NCI-H2029 (cell line): ENCODE data around the gene CPNE6.

Experiments used
- DNase-seq: peaks from one replicate; lab custom pipeline; 2025; lab: John Stamatoyannopoulos, UW

CPNE6 gene

DNA sequence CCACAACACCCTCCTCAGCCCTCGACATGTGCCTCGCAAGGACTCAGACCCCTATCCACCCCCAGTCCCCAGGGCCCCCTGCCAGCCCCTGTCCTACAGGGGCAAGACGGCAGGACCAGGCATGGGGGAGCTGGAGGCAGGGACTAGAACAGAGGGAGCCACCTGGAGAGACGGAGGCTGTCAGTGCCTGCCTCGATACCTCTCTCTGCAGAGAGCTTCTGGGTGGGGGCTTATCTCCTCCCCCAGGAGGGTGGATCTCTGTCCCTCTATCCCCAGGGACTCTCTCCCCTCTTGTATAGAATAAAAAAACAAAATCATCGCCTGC, 2.0 kb upstream of the CPNE6 start:
- DNase-seq = no peak

DNA sequence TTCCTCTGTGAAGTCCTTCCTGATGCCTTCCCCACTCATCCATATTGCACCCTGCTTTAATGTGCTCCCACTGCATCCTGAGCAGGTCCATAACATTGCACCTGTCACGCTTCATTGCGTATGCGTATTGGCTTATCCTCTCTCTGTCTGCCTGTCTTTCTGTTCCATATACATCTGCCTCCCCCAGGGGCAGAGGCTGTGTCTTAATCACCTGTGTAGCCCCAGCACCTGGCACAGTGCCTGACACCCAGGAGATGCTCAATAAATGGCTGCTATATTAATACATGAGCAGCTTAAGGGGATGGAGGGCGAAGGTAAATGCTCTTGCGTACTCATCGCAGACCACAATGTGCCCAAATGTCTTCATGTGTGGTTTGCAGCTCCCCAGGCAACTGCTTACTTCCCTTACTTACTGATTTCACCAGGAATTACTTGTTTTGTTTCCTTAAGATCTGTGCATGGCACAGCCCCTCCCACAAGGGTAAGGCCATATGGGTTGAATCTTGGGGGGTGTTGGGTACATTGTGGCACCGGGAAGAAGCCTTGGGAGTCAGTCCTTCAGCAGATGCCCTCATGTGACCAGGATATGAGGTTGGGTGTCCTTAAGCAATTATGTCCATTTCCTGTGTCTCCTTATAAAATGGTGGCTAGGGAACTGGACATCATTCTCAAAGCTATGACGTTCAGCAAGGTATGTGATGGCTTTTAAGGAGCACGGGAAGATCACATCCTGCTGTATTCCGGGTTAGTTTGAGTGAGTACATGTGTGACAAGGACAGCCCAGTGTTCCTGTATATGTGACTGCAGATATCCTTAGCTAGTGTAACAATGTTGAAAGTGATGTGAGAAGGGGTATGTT, 848 bp upstream of the CPNE6 start:
- DNase-seq = no peak

DNA sequence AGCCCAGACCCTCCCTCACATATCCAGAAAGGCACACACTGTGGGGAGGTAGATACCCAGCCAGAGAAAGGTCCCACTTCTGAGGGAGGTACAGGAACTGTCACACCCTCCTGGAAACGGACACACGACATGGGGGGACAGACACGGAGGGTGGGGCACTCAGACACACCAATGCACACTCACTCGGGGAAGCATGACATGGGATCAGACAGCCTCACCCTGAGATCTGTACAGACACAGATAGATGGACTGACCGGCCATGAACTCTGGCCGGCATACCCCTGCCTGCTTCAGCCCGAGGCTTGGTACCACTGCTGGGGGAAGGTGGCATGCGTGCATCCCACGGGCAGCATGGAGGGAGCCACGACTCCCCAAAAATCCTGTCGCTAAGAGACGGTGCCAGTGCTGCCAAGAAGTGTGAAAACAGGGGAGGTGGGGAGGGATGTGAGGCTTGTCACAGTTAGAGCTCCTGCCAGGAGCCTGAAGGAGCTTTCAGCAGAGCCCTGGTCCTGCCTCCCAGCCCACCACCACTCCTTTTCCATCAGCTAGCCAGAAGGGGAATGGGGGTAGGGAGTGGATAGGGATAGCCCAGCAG, 571 bp downstream of the CPNE6 start:
- no peak for DNase-seq

DNA sequence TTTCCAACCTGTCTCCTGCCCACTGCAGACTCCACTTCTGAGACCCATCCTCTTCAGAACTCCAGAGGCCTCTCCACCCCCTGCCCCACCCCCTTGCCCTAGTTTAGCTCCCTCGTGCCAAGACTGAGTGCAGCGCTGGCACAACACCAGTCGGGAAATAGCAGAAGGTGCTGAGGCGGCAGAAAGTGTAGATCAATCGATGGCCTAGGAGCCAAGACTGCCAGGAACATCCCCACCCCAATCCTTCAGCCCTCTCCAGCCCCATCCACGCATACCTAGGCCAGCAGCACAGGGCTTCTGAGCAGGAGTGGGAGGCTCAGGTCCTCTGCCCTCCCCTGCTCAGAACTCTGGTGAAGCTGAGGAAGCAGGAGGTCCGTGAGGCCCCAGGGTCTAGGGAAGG, 1.1 kb downstream of the CPNE6 start:
- DNase-seq = no peak

DNA sequence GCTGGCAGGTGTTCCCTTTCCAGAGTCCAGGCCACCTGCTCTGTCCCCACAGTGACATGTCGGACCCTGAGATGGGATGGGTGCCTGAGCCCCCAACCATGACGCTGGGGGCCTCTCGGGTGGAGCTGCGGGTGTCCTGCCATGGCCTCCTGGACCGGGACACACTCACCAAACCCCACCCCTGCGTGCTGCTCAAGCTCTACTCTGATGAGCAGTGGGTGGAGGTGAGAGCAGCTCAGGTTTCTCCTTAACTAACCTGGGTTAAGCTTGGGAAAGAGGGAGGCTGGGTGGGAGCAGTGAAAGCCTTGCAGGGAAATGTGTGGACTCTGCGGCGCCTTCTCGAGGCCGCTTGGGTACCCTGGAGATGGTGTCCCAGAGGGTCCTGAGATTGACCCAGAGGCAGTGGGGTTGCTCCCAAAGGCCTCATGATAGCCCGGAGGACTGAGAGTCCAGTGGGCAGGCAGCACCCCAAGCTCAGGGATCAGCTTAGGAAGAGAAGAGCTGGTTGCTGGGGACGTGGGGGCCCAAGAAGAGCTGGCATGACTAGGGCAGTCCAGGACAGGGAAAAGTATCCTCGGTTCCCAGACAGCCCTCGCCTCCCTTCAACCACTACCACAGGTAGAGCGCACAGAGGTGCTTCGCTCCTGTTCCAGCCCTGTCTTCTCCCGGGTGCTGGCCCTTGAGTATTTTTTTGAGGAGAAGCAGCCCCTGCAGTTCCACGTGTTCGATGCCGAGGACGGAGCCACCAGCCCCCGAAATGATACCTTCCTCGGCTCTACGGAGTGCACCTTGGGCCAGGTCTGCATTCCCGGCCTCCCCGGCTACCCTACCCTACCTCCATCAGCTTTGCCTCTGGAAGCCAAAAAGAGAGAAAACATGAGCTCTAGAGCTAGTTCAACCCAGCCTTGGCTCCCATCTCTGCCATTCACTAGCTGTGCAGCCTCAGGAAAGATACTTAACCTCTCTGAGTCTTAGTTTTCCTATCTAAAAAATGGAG, 1.8 kb downstream of the CPNE6 start:
- no peak for DNase-seq

DNA sequence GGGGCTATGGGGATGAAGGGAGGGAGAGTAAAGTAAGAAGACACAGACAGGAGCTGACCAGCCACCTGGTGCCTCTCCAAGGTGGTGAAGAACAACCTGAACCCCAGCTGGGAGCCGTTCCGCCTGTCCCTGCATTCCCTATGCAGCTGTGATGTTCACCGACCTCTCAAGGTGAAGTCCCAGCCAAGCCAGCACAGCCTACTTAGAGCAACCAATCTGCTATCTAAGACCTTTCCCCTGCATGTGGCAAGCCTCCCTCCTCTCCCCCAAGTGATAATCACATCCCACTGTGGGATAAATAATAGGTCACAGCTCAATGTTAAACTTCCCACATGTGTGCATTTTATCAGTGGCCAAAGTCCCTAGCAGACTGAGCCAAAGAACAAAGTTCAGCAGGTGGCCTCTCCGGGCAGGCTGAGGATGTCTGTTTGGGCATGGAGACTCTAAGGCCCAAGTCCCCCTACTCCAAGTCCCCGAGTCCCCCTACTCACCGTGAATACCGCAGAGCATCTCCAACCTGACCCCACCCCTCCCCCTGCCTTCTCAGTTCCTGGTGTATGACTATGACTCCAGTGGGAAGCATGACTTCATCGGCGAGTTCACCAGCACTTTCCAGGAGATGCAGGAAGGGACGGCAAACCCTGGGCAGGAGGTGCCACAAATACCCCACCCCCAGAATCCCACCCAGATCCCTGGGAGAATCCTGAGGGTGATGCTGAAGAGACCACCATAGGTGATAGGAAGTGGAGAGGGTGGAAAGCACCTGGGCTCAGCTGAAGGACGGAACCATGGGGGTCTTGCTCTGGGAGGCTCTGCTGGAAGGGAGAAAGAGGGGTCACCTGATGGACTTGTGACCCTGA, 3.5 kb downstream of the CPNE6 start:
- DNase-seq = no peak

DNA sequence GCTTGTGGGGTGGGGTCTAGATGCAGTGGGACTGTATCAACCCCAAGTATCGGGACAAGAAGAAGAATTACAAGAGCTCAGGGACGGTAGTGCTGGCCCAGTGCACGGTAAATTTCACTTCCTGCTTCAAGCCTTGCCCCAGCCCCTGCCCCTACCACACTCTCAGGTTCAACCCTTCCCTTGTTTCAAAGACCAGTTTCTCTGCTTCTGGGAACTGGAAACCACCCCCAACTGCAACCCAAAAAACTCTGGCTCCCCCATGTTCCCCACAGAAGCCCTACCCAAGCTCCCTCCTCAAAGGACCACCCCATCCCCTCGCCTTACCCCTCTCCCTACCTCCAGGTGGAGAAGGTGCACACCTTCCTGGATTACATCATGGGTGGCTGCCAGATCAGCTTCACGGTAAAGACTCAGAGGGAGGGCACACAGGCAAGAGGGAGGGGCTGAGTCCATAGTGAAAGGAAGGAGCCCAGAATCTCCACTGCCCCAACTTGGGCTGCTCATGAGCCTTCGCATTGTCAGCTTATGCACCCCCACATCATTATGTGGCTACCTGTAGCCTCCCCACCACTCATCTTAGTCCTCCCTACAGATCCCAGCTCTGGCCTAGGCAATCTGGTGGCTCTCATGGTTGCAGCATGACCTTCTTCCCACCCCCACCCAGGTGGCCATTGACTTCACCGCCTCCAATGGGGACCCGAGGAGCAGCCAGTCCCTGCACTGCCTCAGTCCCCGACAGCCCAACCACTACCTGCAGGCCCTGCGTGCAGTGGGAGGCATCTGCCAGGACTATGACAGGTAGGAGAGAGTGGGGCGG, 4.3 kb downstream of the CPNE6 start:
- no peak for DNase-seq

DNA sequence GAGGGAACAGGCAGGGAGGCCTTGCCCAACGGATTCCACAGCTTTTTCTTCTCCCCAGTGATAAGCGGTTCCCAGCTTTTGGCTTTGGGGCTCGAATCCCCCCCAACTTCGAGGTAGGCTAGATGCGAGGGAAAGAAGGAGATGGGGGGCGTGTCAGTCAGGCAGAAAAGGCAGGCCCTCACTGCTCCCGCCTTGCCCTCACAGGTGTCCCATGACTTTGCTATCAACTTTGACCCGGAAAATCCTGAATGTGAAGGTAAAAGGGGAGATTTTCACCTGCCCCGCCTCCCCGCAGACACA, 4.9 kb downstream of the CPNE6 start:
- no peak for DNase-seq

DNA sequence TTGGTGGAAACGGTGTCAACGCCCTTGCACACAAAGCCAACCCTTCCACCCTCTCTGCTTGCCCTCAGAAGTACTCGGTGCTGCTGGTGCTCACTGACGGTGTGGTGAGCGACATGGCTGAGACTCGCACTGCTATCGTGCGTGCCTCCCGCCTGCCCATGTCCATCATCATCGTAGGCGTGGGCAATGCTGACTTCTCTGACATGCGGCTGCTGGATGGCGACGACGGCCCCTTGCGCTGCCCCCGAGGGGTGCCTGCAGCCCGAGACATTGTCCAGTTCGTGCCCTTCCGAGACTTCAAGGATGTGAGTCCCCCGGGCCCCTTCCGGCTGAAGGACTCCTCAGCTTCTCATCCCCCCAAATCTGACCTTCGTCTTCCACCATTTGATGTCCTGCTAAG, 5.7 kb downstream of the CPNE6 start:
- DNase-seq = no peak

DNA sequence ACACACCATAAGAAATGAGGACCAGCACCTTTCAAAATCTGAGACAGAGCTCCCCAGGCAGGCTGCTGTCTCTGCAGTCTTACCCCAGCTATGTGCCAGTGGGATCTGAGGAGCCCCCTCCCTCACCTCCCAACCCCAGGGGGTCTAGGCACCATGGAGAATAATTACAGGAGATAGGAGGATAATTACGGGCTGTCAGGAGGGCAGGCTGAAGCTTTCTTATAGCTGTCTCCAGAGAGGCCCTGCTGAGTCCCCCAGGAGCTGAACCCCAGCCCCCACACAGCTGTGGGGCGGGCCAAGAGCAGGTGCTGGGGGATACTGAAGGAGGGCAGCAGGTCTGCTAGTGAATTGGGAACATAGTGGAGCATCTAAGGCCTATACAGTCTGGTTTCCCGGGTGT, 6.8 kb downstream of the CPNE6 start:
- DNase-seq = no peak

DNA sequence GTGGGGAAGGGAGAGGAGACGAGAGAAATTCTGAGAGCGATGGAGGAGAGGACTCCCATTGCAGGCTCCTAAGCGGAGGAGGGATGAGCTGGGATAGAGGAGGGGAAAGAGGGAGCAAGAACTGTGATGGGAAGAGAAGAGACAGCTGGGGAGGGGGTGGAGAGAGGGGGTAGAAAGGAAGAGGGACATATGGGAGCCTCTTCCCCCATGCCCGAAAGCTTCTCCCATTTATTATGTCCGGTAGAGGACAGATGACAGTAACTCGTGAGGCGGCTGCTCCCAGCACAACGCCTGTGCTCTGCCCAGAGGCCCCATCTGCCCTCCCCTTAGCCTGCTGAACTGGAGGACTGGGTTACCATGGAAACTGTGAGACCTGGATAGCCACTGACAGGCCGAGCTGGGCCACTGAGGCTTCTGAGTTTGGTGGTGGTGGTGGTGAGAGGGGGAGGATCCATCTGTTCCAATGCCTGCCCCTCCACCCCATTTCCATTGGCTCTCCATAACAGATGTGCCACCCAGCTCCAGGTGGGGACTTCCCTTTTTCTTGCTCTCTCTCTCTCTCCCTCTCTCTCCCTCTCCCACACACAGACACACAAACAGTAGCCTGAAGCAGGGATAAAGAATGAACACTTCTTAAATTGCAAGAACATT, 8.3 kb downstream of the CPNE6 start:
- DNase-seq = no peak

DNA sequence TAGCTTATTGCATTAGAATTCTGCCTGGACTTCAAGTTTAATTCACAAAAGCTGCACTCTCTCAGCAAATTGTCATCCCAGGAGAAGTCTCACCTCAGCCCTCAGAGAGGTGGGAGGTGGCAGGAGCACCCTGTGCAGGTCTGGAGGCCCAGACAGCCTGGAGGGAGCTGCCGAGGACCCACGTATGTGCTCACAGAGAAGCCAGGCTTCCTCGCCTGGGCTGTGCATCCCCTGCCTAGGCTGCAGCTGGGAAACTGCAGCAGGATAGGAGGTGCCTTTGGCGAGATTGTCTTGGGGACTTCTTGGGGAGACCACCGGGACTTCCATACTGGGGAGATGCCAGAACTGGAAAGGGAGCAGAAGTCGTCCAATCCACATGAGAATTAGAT, 8.8 kb downstream of the CPNE6 start:
- DNase-seq = no peak

DNA sequence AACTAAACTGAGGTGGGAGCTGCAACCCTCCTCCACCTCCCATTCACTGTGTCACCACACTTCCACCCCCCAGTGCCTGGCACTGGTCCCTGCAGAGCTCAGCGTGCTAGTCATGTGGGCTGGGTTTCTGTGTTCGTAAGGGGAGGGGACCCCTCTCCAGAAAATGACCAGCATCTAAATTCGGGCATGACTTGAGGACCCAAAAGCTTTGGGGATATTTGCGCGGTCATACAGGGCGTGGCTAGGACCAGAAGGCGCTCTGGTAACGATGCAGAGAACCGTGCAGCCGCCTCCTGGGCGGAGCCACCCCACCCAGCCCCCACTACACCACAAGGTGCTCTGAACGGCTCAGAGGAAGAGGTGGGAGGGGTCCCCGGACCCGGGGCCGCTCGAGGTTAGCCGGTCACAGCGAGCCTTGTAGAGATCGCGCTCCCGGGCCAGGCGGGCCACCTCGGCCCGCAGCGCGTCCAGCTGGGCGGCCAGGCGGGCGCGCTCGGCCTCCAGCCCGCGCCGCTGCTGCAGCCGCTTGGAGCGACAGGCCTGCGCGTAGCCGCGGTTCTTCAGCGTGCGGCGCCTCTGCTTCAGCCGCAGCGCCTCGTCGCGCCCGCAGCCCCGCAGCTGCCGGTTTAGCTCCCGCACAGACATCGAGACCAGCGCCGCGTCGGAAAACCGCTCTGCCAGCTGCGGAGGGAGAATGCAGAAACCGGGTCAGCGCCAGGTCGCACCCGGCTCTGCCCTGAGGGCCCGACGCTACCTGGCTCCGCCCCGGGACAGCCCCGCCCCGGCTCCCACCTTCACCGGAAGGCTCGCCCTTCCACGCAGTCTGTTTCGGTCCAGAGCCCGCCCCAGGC, 9.8 kb downstream of the CPNE6 start:
- DNase-seq = no peak

DNA sequence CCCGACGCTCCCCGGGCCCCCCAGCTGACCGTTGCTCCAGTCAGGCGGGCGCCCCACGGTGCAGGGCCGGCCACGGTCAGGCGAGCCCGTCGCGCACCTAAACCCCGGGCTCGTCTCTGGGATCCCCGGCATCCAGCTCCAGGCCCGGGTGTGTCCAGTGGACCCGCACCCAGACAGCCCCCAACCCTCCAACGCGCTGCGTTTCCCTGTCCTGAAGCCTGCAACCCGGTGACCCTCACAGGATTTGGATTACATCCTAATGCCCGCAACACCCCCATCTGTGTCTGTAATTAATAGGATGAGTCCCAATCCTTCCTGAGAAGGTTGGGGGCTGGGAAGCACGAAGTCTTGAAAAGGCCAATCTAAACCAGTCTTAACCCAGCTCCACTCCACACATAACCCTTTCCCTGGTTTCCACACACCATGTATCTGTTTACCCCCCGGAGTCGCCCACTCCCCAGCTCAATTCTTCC, 10.4 kb downstream of the CPNE6 start:
- DNase-seq = no peak

DNA sequence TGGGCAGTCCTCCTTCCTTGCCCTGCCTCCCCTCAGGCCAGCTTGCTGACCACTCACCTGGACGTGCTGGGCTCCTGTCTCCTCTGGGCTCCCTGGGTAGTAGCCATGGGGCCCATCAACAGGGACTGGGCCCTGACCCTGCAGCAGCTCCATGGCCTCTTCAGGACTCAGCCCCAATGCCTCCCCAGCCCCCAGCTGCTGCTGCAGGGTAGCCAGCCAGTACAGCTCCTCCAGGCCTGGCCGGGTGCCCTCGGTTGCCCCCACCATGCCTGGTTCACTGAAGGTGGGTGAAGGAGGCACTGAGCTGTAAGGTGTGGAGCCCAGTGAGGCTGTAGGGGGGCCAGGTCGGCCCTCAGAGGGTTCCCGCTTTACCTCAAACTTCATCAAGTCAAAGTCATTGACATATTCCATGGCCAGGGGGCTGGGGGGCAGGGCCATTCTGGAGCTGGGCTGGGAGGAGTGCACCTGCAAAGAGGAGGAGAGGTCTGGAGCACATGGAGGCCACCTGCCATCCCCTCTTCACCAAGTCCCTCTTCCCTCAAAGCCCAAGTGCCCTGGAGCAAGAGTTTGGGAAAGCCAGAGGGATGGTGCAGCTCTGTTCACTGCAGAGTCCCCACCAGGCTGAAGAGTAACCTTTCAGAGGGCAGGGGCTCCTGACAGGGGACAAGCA, 11.2 kb downstream of the CPNE6 start:
- no peak for DNase-seq

DNA sequence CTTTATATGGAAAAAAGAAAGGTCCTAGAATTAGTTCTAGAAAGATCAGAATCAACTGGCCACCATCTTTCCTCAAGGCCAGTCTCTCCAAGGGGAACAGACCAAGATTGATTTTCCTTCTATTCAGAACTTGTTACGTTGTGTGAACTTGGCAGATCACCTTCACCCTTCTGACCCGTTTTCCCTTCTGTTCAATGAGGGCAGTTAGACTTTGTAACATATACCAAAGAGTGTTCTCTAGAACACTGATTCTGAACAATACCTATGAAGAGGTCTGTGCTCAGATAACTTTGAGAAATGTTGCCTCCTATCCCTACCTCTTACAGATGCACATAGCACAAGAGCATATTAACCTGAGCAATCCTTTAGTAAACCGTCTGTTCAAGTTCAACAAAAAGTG, 12.1 kb downstream of the CPNE6 start:
- no peak for DNase-seq

DNA sequence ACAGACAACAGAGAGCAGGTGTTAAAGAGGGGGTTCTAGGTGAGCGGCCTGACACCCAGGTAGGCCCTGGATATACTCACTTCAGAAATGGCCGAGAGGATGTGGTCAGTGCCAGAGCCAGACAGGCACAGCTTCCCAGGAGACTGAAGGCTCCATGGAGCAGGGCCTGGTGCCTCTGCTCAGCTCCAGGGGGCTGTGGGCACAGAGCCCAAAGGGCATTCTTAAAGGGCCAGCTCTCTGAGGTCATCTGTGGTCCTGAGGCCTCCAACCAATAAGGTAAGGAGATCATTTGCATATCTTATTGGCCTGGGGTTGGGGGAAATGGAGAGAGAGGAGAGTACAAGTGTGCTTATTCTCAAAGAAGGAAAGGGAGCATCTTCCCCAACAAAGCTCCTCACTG, 13.1 kb downstream of the CPNE6 start:
- no peak for DNase-seq

DNA sequence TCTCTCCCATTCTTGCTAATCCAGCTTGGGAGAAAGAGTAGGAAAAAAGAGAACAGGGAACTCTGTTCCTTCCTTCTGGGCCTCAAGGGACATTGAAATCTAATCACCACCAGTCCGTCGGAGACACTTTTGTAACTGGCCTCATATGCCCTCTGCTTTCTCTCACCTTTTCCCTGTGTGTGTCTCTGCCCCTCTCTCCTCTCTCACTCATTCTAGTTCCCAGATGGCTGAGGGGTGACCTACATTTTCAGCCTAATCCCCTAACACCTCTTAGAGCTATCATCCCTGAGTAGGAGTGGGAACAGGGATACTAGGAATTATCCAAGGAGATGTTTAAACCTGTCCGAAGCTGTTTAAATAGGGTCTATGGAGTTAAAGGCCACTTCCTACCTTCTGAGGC, 13.9 kb downstream of the CPNE6 start:
- no peak for DNase-seq
